ENCODE data around the gene TUBB1.

- TF ChIP-seq POLR2A (IDR thresholded peaks at IDR 0.05; ENCODE audit: low read length) (no peak), GATA1 (IDR thresholded peaks at IDR 0.05; ENCODE audit: low read depth, low read length) (no peak)
Measured at GRCh38 chr20:59002388-59002787, 16.8 kb upstream of the TUBB1 start.
